Liver (tissue), 9 donors: ENCODE data around the gene PCDH10. TPM values are rescaled to one million over a fixed set of nuclear protein-coding genes. Genes with fewer than 3 reads are reported as not detected.

Experiments
- DNase-seq: peaks from one replicate; pipeline ENCODE4 v3.0.0-alpha.2; 2017; ENCODE audit warnings: low spot score
- H3K27ac ChIP-seq, 2 donors: one replicate each; pipeline ENCODE4 v1.7.0; 2013; ENCODE audit warnings: inconsistent platforms in 2 of 2, low read length in 2 of 2, control low read depth in 1 of 2, low read depth in 1 of 2, mild to moderate bottlenecking in 1 of 2
- H3K27me3 ChIP-seq, 4 donors: one replicate each; pipeline versions ENCODE4 v1.6.1 to v1.7.0; 2013; ENCODE audit warnings: low read length in 3 of 4, inconsistent platforms in 1 of 4, mild to moderate bottlenecking in 1 of 4, moderate library complexity in 1 of 4; ENCODE audit not compliant: control insufficient read depth in 4 of 4, insufficient read depth in 4 of 4
- H3K36me3 ChIP-seq, 4 donors: one replicate each; pipeline versions ENCODE4 v1.6.1 to v1.7.0; 2013; ENCODE audit warnings: low read length in 3 of 4, mild to moderate bottlenecking in 3 of 4, low read depth in 1 of 4, moderate library complexity in 1 of 4; ENCODE audit not compliant: control insufficient read depth in 4 of 4, insufficient read depth in 3 of 4
- H3K4me1 ChIP-seq, 4 donors: one replicate each; pipeline versions ENCODE4 v1.6.1 to v1.7.0; 2013; ENCODE audit warnings: low read length in 3 of 4, mild to moderate bottlenecking in 3 of 4, moderate library complexity in 1 of 4; ENCODE audit not compliant: control insufficient read depth in 4 of 4, insufficient read depth in 4 of 4
- H3K4me3 ChIP-seq, 3 donors: one replicate each; pipeline versions ENCODE4 v1.6.1 to v1.7.0; 2013; ENCODE audit warnings: low read length in 3 of 3, control low read depth in 1 of 3, low read depth in 1 of 3, mild to moderate bottlenecking in 1 of 3
- H3K9ac ChIP-seq, 2 donors: one replicate each; pipeline ENCODE4 v1.7.0; 2013; ENCODE audit warnings: low read length in 2 of 2, mild to moderate bottlenecking in 2 of 2, moderate library complexity in 2 of 2, control low read depth in 1 of 2, low read depth in 1 of 2
- H3K9me3 ChIP-seq, 4 donors: one replicate each; pipeline versions ENCODE4 v1.6.1 to v1.7.0; 2013; ENCODE audit warnings: low read length in 3 of 4; ENCODE audit not compliant: control insufficient read depth in 4 of 4
- EGR1 ChIP-seq, 2 donors: IDR thresholded peaks; 2 replicates each; pipeline ENCODE4 v1.6.1; 2016 to 2018; ENCODE audit warnings: antibody characterized with exemption in 2 of 2, low read depth in 2 of 2
- FOXA2 ChIP-seq: IDR thresholded peaks from 2 replicates; pipeline ENCODE4 v1.6.1; 2016; ENCODE audit warnings: antibody characterized with exemption
- GABPA ChIP-seq, 2 donors: IDR thresholded peaks in 1 of 2; conservative IDR thresholded peaks in 1 of 2; 2 replicates each; pipeline ENCODE4 v1.6.1; 2016; ENCODE audit warnings: antibody characterized with exemption in 2 of 2, mild to moderate bottlenecking in 1 of 2, moderate library complexity in 1 of 2
- HNF4G ChIP-seq: IDR thresholded peaks from 2 replicates; pipeline ENCODE4 v1.6.1; 2016; ENCODE audit warnings: antibody characterized with exemption
- JUND ChIP-seq, 2 donors: IDR thresholded peaks; 2 replicates each; pipeline ENCODE4 v1.6.1; 2016; ENCODE audit warnings: antibody characterized with exemption in 2 of 2
- NR2F2 ChIP-seq: IDR thresholded peaks from 2 replicates; pipeline ENCODE4 v1.6.1; 2016; ENCODE audit warnings: antibody characterized with exemption
- RAD21 ChIP-seq, 2 donors: IDR thresholded peaks; 2 replicates each; pipeline ENCODE4 v1.6.1; 2016; ENCODE audit warnings: antibody characterized with exemption in 2 of 2, mild to moderate bottlenecking in 2 of 2
- SP1 ChIP-seq: IDR thresholded peaks from 2 replicates; pipeline ENCODE4 v1.6.1; 2018; ENCODE audit warnings: antibody characterized with exemption, mild to moderate bottlenecking
- TAF1 ChIP-seq: conservative IDR thresholded peaks from 2 replicates; pipeline ENCODE4 v1.6.1; 2016; ENCODE audit warnings: antibody characterized with exemption, mild to moderate bottlenecking
- YY1 ChIP-seq: IDR thresholded peaks from 2 replicates; pipeline ENCODE4 v1.6.1; 2016; ENCODE audit warnings: antibody characterized with exemption, mild to moderate bottlenecking
- WGBS: extraction: QIAGEN DNeasy Blood & Tissue Kit; methylation state at CpG from one replicate; pipeline ENCODE4 v1.1.7; 2013; 5-methylcytosine and 5-hydroxymethylcytosine counted together
- polyA plus RNA-seq, 2 donors: library from polyadenylated mRNA; stranded (reverse) in 1 of 2; unstranded in 1 of 2; fragments of 200-250 nt in 1 of 2; fragments of >200 nt in 1 of 2; fragmentation: Nextera tagmentation in 1 of 2; extraction: Ambion mirVana in 1 of 2; gene quantifications; one replicate each; pipeline versions ENCODE4 v1.2.1 to v1.2.3, GENCODE V29; 2013 to 2015
- total RNA-seq, 2 donors: library from RNA; depleted of rRNA; stranded (reverse); fragments of >200 nt; gene quantifications; one replicate each; pipeline ENCODE4 v1.2.3, GENCODE V29; 2014
- TF ChIP-seq, protein P1 (sequence below): fragments of 150-350 bp; IDR thresholded peaks from 2 replicates; pipeline ENCODE4 v1.5.1; 2017; ENCODE audit warnings: improper control_type of control experiment, low read depth, low read length; ENCODE audit not compliant: missing input control
- TF ChIP-seq, protein P2 (sequence below): IDR thresholded peaks from 2 replicates; pipeline ENCODE4 v1.6.1; 2016; ENCODE audit warnings: antibody characterized with exemption
- TF ChIP-seq, protein P3 (sequence below): IDR thresholded peaks from 2 replicates; pipeline ENCODE4 v1.6.1; 2016; ENCODE audit warnings: antibody characterized with exemption, mild to moderate bottlenecking
- TF ChIP-seq, protein P4 (sequence below): IDR thresholded peaks from 2 replicates; pipeline ENCODE4 v1.6.1; 2016; ENCODE audit warnings: antibody characterized with exemption
- donor health status: healthy.
- donor health status: healthy.
- donor health status: healthy.
- donor health status: healthy.
- donor health status: healthy.

Gene PCDH10
- total and polyA plus RNA-seq, 4 donors, result under 0.01 to 0.09 (median 0.05) TPM; not detected in 1

DNA sequence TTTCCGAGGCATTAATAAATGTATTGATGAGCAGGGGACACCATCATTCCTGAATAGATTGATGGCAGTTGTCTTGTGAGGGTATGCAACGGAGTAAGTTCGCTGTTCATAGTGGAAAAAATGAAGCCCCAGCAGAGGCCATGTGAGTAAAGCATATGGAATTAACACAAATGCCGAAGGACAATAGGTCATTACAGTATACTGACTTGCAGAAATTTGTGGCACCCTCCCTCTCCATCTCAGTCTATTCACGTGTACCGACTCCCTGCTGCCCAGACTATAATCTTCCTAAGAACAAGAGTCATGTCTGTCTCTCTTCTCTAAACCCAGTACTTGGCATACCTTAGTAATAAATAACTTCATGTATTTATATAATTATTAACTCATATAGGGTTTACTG is 47.1 kb upstream of the PCDH10 start:
- no peaks in the 10 kb centered on the region for H3K9me3 ChIP-seq
- TF ChIP-seq YY1, result no peak
- TF ChIP-seq, protein P1, sequence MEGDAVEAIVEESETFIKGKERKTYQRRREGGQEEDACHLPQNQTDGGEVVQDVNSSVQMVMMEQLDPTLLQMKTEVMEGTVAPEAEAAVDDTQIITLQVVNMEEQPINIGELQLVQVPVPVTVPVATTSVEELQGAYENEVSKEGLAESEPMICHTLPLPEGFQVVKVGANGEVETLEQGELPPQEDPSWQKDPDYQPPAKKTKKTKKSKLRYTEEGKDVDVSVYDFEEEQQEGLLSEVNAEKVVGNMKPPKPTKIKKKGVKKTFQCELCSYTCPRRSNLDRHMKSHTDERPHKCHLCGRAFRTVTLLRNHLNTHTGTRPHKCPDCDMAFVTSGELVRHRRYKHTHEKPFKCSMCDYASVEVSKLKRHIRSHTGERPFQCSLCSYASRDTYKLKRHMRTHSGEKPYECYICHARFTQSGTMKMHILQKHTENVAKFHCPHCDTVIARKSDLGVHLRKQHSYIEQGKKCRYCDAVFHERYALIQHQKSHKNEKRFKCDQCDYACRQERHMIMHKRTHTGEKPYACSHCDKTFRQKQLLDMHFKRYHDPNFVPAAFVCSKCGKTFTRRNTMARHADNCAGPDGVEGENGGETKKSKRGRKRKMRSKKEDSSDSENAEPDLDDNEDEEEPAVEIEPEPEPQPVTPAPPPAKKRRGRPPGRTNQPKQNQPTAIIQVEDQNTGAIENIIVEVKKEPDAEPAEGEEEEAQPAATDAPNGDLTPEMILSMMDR, result no peak
- TF ChIP-seq RAD21 (IDR thresholded peaks at IDR 0.05), result no peak
- TF ChIP-seq, protein P2, sequence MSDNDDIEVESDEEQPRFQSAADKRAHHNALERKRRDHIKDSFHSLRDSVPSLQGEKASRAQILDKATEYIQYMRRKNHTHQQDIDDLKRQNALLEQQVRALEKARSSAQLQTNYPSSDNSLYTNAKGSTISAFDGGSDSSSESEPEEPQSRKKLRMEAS, result no peak
- no peak for TF ChIP-seq NR2F2
- TF ChIP-seq, protein P3, sequence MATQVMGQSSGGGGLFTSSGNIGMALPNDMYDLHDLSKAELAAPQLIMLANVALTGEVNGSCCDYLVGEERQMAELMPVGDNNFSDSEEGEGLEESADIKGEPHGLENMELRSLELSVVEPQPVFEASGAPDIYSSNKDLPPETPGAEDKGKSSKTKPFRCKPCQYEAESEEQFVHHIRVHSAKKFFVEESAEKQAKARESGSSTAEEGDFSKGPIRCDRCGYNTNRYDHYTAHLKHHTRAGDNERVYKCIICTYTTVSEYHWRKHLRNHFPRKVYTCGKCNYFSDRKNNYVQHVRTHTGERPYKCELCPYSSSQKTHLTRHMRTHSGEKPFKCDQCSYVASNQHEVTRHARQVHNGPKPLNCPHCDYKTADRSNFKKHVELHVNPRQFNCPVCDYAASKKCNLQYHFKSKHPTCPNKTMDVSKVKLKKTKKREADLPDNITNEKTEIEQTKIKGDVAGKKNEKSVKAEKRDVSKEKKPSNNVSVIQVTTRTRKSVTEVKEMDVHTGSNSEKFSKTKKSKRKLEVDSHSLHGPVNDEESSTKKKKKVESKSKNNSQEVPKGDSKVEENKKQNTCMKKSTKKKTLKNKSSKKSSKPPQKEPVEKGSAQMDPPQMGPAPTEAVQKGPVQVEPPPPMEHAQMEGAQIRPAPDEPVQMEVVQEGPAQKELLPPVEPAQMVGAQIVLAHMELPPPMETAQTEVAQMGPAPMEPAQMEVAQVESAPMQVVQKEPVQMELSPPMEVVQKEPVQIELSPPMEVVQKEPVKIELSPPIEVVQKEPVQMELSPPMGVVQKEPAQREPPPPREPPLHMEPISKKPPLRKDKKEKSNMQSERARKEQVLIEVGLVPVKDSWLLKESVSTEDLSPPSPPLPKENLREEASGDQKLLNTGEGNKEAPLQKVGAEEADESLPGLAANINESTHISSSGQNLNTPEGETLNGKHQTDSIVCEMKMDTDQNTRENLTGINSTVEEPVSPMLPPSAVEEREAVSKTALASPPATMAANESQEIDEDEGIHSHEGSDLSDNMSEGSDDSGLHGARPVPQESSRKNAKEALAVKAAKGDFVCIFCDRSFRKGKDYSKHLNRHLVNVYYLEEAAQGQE, result no peak
- no peaks in the 10 kb centered on the region for H3K27me3 ChIP-seq
- no peak overlapping the region for H3K27ac ChIP-seq
- DNase-seq, result no peak
- WGBS, result 75% methylated on average over 6 of the region's 6 CpGs
- no peak overlapping the region for H3K9ac ChIP-seq
- no peak overlapping the region for H3K4me3 ChIP-seq
- no peaks in the 10 kb centered on the region for H3K36me3 ChIP-seq
- H3K4me1 ChIP-seq, result no peaks in the 10 kb centered on the region

DNA sequence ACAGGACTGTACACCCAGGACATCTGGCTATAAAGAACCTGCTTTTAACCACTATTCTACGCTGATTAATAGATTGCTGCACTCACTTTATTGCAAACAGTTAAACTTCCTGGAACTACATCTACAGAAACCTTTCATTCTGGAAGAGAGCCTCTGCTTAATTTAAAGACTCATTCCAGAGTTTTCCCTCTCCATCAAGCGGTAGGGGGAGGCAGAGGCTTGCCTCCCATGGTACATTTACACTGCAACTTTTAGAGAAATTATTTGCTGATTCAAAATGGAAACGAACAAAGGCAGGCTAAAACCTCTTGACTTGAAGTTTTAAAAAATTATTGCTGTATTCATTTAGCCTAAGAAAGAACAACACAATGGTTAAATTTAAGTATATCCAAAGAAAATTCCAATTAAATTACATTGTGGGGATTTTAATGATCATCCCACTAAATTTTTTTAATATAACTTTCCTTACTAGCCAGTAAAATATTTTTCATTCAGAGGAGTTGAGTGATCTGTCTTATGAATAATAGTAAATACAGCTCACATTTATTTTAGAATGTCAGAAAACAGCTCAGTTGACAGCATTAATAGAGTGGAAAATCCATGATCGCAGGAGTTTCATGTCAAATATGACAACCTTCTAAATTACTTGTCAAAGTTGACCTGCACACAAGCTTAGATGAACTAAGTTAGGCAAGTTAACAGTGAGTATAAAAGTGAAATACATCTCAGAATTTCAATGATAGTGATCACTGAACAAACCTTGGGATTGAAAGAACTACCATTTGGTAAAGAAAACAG is 46.3 kb upstream of the PCDH10 start:
- Histone ChIP-seq H3K27me3 (no peaks in the 10 kb centered on the region), H3K27ac (no peak overlapping the region), H3K9me3 (no peaks in the 10 kb centered on the region), H3K9ac (no peak overlapping the region), H3K36me3 (no peaks in the 10 kb centered on the region), H3K4me3 (no peak overlapping the region), H3K4me1 (no peaks in the 10 kb centered on the region)
- DNase-seq, result no peak
- WGBS, result 60% methylated on average over 4 of the region's 4 CpGs
- TF ChIP-seq JUND (IDR thresholded peaks at IDR 0.05), result no peak
- no peak for TF ChIP-seq FOXA2
- no peak for TF ChIP-seq TAF1
- TF ChIP-seq SP1, result no peak
- no peak for TF ChIP-seq GABPA (IDR thresholded peaks at IDR 0.05 in 1 of 2, conservative IDR thresholded peaks at IDR 0.05 in 1 of 2)
- TF ChIP-seq, protein P1, result no peak
- no peak for TF ChIP-seq HNF4G
- TF ChIP-seq, protein P2, result no peak
- TF ChIP-seq, protein P4, sequence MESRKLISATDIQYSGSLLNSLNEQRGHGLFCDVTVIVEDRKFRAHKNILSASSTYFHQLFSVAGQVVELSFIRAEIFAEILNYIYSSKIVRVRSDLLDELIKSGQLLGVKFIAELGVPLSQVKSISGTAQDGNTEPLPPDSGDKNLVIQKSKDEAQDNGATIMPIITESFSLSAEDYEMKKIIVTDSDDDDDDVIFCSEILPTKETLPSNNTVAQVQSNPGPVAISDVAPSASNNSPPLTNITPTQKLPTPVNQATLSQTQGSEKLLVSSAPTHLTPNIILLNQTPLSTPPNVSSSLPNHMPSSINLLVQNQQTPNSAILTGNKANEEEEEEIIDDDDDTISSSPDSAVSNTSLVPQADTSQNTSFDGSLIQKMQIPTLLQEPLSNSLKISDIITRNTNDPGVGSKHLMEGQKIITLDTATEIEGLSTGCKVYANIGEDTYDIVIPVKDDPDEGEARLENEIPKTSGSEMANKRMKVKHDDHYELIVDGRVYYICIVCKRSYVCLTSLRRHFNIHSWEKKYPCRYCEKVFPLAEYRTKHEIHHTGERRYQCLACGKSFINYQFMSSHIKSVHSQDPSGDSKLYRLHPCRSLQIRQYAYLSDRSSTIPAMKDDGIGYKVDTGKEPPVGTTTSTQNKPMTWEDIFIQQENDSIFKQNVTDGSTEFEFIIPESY, result no peak
- TF ChIP-seq EGR1 (IDR thresholded peaks at IDR 0.05; ENCODE audit: low read depth in 2 of 2), result no peak
- no peak for TF ChIP-seq YY1
